HG03060 (cell line): ENCODE results near the gene RNF207.

Experiments
- ATAC-seq: cut with Tn5 transposase; IDR thresholded peaks from one replicate; pipeline ENCODE4 v1.9.1; 2021; ENCODE audit warnings: low read depth, moderate number of reproducible peaks; ENCODE audit not compliant: unreplicated experiment

The RNF207 gene

DNA sequence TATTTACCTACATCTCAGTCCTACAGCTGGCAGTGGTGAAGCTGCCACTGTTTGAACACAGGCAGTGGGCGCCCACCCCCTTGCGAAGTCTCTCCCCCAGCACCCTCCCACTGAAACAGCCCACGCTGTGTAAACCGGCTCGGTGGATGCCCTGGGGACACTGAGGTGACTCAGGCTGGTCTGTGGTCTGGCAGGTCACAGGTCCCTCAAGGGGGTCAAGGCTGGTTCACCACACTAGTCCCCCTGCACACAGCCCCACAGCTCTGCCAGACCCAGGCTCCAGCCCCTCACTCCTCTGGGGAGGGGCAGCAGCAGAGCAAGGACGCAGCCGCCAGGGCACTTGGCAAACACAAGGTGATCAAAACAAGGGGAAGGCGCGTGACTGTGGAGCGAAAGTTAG, 33.4 kb upstream of the RNF207 start:
- ATAC-seq = no peak

- ATAC-seq = no peak
These were observed 31.1 kb upstream of the RNF207 start for GRCh38 chr1:6174621-6175410.

DNA sequence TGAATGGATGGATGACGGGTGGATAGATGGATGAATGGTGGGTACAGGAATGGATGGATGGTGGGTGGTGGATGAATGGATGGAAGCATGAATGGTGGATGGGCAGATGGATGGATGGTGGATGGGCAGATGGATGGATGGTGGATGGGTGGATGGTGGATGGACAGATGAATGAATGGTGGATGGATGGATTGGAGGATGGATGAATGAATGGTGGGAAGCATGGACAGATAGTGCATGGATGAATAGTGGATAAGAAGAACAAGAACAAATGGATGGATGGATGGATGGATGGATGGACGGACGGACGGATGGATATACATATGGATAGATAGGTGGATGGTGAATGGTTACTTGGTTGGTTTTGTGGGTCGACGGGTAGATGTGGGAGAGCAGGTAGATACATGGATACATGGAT, 30.5 kb upstream of the RNF207 start:
- no peak for ATAC-seq

GRCh38 chr1:6176779-6177178, 29.1 kb upstream of the RNF207 start:
- no peak for ATAC-seq

GRCh38 chr1:6177681-6178380, 28.1 kb upstream of the RNF207 start:
- no peak for ATAC-seq

GRCh38 chr1:6178751-6179563, 27.0 kb upstream of the RNF207 start:
- ATAC-seq = no peak

DNA sequence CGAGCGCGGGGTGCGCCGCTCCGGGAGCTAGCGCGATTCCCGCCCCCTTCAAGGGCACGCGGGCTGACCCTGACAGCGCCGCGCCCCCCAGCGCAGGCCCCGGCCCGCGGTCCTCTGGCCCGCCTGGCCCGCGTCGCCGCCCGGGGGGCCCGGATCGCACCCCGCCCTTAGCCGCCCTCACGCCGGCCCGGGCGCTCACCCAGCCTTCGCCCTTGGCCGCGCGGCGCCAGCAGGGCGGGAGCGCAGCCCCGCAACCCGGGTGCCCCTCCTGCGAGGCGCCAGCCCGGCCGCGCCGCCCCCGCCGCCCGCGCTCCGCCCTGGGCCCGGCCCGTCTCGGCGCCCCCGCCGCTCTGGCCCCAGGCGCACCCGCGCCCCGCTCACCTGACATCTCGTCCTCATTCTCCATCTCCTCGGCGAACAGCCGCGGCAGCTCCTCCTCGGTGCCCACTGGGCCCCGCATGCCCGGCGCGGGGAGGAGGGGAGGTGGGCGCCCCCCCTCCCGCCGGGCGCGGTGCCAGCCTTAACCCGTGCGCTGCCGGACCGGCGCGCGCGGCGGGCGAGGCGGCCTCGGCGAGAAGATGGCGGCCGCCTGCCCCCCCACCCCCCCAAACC, 26.2 kb upstream of the RNF207 start:
- no peak for ATAC-seq

DNA sequence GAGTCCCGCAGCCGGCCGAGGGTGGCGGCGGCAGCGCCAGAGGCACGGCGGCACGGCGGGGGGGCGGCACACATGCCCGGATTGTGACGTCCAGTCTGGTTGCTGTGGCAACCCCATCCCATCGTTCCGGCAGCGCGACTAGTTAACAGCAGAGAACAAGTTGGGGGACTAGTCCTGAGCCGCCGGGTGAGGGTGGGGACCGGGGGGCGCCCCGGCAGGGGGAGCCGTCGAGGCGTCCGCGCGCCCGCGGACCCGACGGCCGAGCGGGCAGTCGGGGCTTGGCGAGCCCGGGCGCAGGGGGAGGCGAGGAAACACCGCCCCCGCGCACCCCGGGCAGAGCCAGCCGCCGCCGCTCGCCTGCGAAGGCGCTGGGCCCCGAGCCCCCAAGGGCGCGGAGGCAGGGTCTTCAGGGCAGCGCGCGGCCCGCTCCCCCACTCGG, 25.6 kb upstream of the RNF207 start, which contains the start of gene CHD5:
CHD5 (minus strand) TSS at position 54 of the 439 bp plus-strand sequence. CDS start 298 bp downstream, outside the sequence.
- no peak for ATAC-seq

- no peak for ATAC-seq
These were observed 25.1 kb upstream of the RNF207 start for GRCh38 chr1:6180707-6181311.

GRCh38 chr1:6181347-6181770, 24.6 kb upstream of the RNF207 start:
- ATAC-seq = no peak

DNA sequence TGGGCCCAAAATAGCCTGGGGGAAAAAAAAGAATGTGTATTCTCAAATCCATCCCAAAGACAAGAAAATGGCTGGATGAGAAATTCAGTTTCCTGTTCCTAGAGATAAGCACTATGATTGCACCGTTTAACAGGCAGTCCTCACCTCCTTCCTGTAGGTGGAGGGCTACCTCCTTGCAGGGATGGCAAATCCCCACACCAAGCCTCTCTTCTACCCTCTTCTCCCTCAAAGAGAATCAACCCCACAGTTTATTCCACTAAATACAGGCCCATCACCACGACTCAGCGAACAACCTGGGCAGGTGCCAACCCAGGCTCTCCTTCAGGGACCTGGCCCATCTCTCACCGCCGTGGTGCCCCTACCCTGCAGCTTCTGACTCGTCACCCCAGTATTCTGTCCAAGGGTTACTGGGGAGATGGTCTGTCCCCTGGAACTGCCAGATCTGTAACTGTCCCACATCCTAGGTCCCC, 22.4 kb upstream of the RNF207 start:
- ATAC-seq = no peak

GRCh38 chr1:6184083-6184783, 21.7 kb upstream of the RNF207 start:
- ATAC-seq = no peak

- no peak for ATAC-seq
These were observed 20.8 kb upstream of the RNF207 start for GRCh38 chr1:6185151-6185550.

GRCh38 chr1:6185635-6186382, 20.1 kb upstream of the RNF207 start:
- ATAC-seq = no peak

GRCh38 chr1:6188466-6188865, 17.5 kb upstream of the RNF207 start:
- ATAC-seq = no peak

DNA sequence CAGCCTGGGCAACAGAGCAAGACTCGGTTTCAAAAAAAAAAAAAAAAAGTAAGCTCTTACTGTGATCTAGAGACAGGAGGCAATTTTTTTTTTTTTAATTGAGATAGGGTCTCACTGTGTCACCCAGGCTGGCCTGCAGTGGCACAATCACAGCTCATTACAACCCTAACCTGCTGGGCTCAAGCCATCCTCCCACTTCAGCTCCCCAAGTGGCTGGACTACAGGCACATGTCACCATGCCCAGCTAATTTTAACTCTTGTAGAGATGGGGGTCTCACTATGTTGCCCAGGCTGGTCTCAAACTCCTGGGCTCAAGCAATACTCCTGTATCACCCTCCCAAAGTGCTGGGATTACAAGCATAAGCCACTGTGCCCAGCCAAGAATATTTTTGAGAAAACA, 14.0 kb upstream of the RNF207 start:
- ATAC-seq = no peak

- ATAC-seq = no peak
These were observed 8.0 kb upstream of the RNF207 start for GRCh38 chr1:6197746-6198427.

- no peak for ATAC-seq
These were observed 7.1 kb upstream of the RNF207 start for GRCh38 chr1:6198646-6199297.
